Central memory CD4-positive, alpha-beta T cell (primary cell): ENCODE data around the gene EPN2.
"Not testable (repeated sequence)": the region's sequence is repeated elsewhere in the genome, so short reads cannot be mapped to it uniquely, and the experiment has no call there.

Experiments
- DNase-seq: peaks from one replicate; pipeline ENCODE4 v3.0.0; 2022

Gene EPN2

DNA sequence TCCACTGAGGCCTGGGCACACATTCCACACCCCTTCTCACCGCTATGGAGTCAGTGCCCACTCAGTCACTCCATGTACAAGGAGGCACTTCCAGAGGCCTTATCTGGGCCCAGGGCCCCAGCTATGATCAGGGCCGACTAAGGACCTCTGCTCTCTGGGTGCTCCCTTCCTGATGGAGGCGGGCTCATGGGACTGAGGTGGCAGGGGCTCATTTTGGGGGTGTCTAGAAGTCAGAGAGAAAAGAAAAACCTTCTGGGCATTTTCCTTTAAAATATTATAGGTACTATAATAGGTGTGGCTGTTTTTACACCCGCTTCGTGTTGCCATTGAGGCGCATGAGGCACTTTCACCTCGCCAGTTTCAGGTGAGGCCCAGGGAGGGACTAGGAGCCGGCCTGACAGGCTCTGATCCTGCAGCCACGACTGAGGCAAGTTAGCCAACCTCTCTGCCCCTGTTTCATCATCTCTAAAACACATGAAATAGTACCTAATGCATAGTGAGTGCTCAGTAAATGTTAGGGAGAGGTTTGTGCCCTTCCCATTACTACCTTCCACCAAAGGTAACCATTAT lies 111.0 kb downstream of the EPN2 start:
- DNase-seq = no peak

DNA sequence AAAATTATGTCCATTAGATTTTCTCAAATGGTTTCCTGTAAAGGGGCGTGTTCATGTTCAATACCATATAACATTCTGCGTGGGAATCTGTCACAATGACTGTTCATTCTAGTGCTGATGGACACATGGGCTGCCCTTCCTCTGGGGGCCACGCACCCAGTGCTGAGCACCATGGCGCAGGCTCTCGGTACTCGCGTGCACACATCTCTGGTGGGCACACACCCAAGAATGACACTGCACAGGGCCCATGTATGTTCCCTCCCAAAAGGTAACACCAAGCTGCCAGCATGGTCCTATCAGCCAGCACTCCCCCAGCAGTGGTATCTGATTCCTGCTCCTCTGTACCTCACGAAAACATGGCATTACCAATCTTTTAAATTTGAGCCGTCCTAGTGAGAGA lies 111.6 kb downstream of the EPN2 start:
- DNase-seq = no peak

DNA sequence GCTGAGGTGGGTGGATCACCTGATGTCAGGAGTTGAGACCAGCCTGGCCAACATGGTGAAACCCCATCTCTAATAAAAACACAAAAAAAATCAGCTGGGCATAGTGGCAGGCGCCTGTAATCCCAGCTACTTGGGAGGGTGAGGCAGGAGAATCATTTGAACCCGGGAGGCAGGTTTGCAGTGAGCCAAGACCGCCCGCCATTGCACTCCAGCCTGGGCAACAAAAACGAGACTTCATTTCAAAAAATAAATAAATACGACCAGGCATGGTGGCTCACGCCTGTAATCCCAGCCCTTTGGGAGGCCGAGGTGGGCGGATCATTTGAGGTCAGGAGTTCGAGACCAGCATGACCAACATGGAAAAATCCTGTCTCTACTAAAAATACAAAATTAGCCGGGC lies 116.2 kb downstream of the EPN2 start:
- DNase-seq = not testable (repeated sequence)

DNA sequence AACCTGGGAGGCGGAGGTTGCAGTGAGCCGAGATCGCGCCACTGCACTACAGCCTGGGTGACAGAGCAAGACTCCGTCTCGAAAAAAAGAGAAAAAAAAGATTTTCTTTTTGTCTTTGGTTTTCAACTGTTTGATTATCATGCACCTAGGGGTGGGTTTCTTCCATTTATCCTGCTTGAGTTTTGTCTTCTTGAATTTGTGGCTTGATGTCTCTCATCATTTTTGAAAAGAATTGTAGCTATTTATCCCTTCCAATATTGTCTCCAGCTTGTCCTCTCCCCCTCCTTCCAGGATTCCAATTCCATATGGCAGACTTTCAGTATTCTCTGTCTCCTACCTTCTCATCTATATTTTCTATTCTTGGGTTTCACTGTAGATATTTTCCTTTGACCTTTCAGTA lies 117.6 kb downstream of the EPN2 start:
- DNase-seq = no peak

DNA sequence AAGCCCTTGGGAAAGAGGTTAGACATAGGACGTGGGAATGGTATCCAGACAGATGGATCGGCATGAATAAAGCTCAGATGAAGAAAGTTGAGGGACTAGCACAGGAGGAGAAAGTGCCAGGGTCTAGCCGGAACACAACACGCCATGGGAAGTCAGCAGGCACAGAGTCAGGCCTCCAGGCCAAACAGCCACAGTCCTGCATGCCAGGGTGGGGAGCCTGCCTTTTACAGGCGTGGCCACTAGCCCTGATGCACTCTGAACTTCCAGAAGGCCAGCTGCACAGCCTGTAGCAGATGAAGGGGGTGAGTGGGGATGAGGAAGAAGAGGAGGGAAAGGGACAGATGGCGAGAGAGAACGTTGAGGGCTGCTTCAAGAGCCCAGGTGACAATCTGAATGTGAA lies 120.2 kb downstream of the EPN2 start:
- DNase-seq = no peak

DNA sequence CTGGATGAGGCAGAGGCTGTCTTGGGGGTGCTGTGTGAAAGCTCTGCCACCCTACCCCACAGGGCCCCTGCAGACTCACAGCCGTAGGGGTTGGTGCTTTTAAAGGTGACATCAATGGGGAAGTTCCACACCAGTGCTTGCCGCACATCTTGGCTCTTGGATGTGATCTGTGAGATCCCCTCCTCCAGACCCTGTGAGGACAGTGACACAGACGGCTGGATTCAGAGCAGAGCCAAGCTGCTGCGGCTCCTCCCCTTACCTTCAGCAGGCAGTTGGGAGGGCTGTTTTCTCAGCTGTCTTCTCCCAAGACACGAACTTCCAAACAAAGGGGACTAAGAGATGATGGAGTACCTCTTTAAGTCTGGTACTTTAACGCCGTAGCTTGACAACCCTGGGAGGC lies 120.6 kb downstream of the EPN2 start:
- no peak for DNase-seq

DNA sequence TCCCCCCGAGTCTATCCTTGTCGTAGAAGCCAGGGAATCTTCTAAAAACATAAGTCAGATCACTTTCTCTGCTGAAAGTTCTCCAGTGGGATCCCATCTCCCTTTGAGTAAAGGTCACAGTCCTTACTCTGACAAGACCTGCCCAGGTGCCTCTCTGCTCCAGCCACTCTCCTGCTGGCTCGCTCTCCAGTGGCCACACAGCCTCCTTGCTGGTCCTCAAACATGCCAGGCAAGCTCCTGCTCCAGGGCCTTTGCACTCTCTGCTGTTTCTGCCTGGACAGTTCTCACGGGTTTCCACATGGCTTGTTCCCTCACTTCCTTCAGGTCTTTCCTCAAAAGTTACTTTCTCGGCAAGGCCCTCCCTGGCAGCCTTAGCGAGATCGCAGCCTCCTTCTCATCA lies 122.0 kb downstream of the EPN2 start:
- DNase-seq = no peak

DNA sequence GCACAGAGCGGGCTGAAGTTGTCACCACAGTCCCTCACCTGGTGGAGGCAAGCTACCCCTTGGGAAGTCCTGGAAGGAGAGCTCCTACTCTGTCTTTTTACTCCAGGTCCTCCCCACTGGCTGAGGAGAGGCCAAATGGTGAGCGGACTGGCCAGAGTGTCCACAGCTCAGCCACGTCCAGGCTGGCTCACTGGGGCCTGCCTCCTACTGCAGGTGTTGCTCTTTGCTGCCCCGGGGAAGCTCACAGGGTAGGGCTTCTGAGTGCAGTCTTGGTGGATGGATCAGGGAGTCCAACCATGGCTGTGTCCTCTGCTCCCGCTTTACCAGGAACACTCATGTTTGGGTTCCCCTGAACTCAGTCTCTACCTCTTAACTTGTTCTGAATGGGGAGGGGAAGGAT lies 122.7 kb downstream of the EPN2 start:
- no peak for DNase-seq

DNA sequence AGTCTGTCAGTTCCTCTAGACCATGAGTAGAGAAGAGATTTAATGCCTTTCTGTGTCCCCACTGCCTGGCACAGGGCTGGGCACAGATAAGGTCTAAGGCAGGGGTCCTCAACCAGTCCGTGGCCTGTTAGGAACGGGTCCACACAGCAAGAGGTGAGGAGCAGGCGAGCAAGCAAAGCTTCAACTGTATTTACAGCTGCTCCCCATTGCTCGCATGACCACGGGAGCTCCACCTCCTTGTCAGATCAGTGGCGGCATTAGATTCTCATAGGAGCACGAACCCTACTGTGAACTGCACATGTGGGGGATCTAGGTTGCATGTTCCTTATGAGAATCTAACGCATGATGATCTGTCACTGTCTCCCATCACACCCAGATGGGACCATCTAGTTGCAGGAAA lies 123.6 kb downstream of the EPN2 start:
- DNase-seq = no peak

DNA sequence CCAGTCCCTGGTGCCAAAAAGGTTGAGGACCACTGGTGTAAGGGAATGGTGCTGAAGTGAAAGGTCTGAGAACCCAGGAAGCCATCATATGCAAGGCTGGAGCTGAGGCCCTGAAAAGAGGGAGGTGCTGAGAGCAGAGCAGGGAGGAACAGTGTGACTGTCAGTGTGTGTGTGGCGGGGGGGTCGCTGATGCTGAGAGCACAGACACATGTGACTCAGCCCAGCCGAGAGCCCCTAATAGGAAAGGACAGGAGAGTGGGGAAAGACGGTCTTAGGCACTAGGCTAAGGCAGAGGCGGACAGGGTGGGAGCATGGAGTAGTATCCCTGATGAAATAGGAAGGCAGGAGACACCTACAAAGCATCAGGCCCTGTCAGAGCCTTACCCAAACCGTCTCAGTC lies 124.2 kb downstream of the EPN2 start:
- no peak for DNase-seq

DNA sequence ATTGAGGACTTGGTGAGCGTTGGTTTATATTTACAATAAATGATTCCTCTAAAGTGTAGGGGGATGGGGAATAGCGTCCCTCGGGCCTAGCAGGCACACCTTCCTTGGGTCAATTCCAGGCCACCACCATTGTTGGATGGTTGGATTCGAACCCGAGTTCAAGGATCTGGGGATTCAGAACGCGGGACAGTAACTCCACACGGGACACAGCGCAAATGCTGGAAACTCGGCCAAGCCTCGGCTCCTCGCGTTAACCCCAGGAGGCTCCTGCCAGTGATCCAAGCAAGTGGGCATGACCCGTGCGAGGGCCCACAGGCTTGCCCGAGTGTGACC lies 124.7 kb downstream of the EPN2 start:
- DNase-seq = no peak

DNA sequence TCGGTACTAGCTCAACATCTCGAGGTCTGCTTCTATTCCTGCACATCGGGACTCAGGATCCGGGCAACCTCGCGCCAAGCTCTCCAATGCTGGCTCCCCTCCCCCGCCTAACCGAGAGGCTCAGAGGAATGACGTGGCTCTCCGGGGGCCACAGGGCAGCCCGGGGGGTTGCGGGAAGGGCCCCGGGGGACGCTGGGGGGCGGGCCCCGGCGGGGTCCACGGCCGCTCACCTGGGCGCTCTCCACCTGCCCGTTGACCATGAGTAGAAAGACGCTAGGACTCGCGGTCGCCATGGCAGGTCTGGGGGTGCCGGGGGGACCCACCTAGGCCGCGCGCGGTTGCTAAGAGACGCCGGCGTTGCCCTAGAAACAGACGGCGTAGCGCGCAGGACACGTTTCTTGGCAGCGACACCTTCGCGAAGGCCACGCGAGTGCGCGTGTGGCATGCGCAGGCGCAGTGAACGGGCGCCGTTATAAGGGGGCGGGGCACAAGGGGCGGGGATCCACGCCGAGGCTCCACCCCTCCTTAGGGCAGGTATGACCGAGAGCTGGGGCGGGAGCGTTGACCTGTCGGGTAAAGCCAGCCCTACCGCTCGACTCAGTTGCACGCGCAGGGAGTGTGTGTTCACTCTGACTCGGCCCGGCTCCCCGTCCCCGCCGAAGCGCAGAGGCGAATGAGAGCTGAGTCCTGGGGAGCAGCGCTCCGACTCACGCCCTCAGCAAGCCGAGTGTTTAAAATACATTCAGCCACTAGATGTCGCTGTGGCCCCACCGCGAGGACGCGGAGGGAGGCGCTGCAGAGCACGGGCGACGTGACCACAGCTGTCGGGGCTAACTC lies 125.3 kb downstream of the EPN2 start, which contains the start of gene B9D1:
Gene B9D1 (minus strand): TSS at position 447 of the 837 bp plus-strand sequence. CDS start 154 bp downstream, at position 293.
- DNase-seq = peak; percentile 91

DNA sequence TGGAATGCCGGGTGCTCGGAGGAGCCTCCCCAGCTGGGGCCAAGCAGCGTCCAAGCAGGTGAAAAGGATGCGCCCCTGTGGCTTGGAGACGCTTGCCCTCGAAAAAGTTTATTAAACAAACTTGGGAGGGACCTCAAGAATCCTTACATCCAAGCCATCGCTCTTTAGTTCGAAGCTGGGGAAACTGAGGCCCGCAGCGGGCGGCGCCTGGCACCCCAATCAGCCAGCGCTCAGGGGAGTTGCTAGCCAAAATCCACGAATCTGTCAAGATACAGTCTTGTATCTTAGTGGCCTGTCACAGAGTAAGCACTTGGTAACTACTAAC lies 125.9 kb downstream of the EPN2 start:
- no peak for DNase-seq

DNA sequence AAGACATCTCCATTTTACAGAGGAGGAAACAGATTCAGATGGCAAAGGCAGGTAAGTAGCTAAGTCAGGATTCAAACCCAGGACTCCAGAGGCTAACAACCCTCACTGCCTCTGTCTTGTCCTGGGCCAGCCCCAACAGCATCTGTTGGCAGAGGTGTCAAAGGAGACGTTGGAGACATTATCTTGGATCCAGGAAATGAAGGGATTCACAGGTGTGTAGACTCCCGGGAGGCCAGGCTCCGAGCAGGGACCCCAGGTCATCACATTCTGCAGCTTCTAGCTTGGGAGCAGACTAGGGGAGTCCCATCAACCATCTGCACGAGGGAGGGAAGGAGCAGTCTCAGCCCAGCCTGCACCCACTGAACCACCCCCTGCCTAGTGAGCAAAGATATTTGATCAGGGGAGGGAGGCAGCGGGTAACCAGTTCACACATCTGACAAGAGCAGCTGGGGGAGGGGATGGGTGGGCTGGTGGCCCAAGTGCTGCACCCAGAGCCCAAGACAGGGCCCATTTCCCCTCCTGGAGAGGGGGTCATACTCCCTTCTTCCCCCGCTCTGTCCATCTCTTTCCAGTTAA lies 126.4 kb downstream of the EPN2 start:
- no peak for DNase-seq

DNA sequence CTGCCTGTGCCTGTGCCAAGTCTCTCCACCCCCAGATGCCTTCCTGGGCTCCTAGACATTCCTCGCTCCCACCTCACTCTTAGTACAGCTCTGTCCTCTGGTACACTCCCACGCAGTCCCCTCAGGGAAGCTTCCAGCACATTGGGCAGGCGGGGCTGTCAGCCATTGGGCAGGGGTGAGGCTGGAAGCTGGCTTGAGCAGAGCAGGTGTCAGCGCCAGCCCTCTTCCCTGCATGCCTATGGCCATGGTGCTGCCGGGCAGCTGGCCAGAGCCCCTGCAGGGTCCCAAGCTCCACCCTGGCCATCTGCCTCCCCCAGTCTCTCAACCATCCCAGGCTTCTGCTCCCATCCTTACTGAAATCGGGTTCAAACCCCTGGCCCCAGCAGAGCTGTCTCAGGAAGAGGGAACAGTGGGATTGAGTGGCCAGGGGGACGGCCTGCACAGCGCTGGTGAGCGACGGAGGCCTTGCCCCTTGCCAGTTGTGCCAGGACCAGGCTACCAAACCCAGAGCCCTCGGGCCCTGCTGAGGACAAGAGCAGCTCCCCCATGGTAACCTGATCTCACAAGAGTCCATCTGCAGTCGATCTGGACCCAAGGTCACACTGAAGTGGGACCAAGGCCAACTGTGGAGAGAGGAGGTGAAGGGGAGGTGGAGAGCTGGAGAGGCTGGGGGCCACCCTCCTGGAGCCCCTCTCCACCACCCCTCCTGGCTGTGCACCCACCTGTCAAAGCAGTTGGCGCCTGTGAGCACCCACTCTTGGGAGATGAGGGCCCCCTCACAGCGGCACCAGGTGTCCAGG lies 127.7 kb downstream of the EPN2 start:
- no peak for DNase-seq

DNA sequence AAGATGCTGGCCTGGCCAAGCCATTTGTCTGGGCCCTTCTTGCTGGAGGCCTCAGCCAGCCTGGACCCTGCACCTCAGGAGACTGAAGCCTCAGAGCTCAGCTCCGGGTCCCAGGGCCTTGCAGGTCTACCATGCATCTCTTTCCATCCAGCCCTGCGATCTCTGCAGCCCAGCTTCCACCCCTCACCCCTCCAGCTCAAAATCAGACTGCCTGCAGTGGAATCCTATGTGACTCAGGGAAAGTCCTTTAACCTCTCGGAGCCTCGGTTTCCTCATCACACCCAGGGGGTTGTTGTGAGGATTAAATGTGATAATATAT lies 128.3 kb downstream of the EPN2 start:
- no peak for DNase-seq

DNA sequence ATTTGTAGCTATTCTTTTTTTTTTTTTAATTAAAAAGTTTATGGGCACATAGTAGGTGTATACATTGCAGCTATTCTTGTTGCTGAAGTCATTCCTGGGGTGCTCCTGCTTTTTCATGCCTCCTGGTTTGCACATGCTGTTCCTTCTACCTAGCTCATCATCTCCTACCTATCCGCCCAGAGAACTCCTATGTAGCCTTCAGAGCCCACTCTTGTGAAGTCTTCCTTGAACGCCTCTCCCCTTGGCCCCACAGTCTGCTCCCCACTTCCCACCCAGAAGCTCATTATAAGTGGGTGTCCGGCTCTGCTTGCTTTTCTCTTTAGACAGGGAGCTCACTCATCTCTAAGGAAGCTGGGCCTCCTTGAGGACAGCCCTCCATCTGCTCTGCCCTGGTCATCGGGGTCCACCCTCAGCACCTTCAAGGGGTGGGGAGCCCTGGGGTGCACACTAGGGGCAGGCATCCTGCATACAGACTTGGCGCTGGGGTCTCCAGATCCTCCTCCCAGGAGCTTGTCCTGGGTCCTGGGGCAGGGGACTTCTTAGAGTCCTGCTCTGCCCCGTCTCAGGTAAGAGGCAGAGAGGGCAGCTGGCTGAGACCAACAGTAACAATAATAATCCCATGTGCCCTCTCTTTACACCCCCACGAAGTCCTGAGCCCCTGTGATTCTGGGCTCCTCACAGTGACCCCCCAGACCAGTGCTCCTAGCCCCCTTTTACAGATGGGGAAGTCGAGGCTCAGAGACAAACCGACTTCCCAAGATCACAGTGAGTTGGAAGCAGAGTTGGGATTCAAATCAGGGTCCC lies 128.9 kb downstream of the EPN2 start:
- DNase-seq = no peak

DNA sequence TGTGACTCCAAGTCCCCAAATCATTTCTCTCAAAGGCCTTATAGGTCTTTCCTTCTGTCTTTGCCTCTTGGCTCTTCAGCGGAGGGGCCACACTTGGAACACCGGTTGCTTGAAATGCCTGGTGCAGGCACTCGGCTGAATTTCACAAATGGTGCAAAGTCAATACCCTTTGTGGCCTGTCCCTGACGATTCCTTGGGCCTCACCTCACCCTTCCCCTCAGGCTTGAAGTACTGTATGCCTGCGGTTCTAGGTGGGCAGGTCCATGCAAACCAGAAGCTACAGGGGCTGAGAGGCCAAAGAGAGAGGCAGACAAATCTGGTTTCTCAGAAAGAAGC lies 129.4 kb downstream of the EPN2 start:
- DNase-seq = no peak

DNA sequence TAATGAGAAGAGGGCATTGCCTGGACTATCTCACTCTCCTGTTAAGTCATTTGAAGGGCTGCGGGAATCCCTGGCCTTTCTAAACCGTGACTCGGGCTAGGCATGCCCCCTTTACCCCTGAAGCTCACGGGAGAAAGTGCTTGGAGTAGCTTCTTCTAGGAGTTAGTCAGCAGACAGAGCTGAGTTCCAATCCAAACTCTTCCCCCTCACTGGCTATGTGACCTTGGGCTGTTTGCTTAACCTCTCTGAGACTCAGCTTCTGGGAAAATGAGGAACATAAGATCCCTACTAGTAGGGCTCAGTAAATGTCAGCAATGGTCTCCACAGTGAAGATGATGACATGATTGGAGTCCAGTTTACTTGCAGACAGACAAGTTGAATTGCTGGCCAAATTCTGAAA lies 131.1 kb downstream of the EPN2 start:
- DNase-seq = no peak

DNA sequence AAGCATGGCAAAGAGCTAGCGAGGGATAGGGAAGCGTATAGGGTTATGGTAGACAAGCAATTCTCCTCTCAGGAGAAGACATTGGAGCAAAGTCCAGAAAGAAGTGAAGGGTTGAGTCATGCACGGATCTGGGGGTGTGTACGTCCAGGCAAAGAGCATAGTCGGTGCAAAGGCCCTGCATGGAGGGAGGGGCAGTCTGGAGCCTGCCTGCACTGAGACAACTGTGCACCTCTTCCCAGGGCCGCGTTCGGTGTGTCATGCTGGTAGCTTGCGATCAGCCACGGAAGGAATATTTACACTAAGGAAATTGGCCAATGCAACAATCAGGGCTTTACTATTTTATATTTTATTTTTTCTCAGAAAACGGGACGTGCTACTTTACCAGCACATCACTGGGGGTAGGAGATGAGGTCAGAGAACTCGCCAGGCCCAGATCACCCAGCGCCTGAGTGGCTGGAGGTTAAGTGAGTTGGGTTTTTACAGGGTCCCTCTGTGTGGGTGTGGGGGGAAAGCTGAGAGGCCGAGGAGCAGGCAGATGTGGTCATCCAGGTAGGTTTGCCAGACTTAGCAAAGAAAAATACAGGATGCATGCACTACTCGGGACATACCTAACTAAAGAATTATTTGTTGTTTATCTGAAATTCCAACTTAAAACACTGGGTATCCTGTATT lies 132.1 kb downstream of the EPN2 start:
- DNase-seq = no peak

DNA sequence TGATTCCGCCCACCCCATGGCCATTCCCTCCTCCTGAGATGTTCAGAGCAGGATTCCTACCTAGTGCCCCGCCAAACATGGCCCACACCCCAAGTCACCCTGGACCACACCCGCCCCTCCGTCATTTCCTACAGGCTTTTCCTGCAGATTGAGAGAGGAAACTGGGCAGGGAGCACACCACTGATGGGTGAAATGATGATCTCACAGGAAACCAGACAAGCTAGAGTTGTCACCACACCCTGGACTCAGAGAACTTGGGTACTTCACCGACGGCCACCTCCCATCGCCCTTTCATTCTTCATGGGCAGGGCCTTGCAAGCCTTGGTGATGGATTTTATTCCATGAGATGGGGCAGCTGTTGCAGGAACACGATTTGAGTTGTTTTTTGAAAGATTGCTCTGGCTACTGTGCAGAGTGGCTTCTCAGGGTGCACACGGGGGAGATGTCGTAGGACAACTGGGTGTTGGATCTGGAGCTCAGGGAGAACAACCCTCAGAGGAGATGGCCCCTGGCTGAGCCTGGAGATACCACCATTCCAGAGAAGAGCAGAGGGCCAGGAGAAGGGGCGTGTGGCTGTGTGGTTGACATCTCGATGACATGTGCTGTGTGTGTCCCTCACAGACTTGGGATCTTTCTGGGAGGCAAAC lies 132.8 kb downstream of the EPN2 start:
- peak; percentile 66 for DNase-seq

DNA sequence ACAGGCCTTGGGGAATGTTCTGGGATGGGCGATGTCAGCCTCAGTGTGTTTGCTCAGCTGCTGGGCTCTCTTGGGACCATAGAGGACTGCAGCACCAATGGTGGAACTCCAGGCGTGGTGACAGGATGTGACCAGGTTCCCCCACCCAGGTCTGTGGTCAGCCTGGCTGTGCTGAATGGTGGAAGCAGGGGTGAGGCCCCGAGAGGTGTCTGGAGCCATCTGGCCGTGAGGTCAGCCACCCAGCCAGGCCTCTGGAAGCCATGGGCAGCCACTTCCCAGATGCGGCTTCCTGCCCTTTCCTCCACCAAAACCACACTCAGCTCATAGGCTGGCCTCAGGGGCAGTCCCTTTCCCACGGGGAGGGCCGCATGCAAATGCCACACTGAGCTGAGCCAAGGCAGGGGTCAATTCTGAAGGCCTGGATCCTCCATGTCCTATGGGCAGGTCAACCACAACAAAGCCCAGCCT lies 133.4 kb downstream of the EPN2 start:
- DNase-seq = no peak
